Ovary (tissue), 9 donors: Measurements from ENCODE around the gene CNBP. TPM values are rescaled to one million over a fixed set of nuclear protein-coding genes. Genes with fewer than 3 reads are reported as not detected.

Source experiments
- DNase-seq, 5 donors: peaks; one replicate each; pipeline ENCODE4 v3.0.0-alpha.2; 2019 to 2020
- H3K27ac ChIP-seq, 2 donors: fragments of 200-600 bp; one replicate each; pipeline versions ENCODE4 v1.5.1 to v1.8.0; 2019 to 2022
- H3K27me3 ChIP-seq: fragments of 200-600 bp; one replicate; pipeline ENCODE4 v1.8.0; 2022
- H3K36me3 ChIP-seq: fragments of 200-600 bp; sonication (generic); one replicate; pipeline ENCODE4 v1.5.1; 2019
- H3K4me1 ChIP-seq: one replicate; pipeline ENCODE4 v1.8.1; 2013; ENCODE audit warnings: mild to moderate bottlenecking, moderate library complexity; ENCODE audit not compliant: insufficient read depth
- H3K4me3 ChIP-seq: fragments of 200-600 bp; sonication (generic); one replicate; pipeline ENCODE4 v1.5.1; 2017
- H3K9me3 ChIP-seq, 2 donors: fragments of 200-600 bp in 1 of 2; sonication (generic) in 1 of 2; one replicate each; pipeline versions ENCODE4 v1.5.1 to v1.8.1; 2013 to 2019; ENCODE audit warnings: mild to moderate bottlenecking in 1 of 2, moderate library complexity in 1 of 2
- CTCF ChIP-seq, 3 donors: fragments of 450-650 bp in 2 of 3; fragments of 200-600 bp in 1 of 3; IDR thresholded peaks; one replicate each; pipeline versions ENCODE4 v1.5.1 to v1.8.0; 2016 to 2022; ENCODE audit warnings: antibody characterized with exemption in 3 of 3, mild to moderate bottlenecking in 1 of 3
- EP300 ChIP-seq: sonication (generic); formaldehyde crosslinking; IDR thresholded peaks from one replicate; pipeline ENCODE4 v1.6.1; 2017; ENCODE audit warnings: antibody characterized with exemption
- POLR2A ChIP-seq: fragments of 450-650 bp; IDR thresholded peaks from one replicate; pipeline ENCODE4 v1.6.1; 2017; ENCODE audit warnings: antibody characterized with exemption, mild to moderate bottlenecking, moderate library complexity
- WGBS, 3 donors: extraction: QIAGEN DNeasy Blood & Tissue Kit in 1 of 3; methylation state at CpG; one replicate each; pipeline versions ENCODE4 v1.1.5 to v1.1.7; 2013 to 2017; 5-methylcytosine and 5-hydroxymethylcytosine counted together
- intact Hi-C, 4 donors: fragments of 100-400 bp; cut with DNase I; formaldehyde crosslinking; loops; one replicate each; pipeline versions ENCODE4 v1.11.0 to v1.15.1; 2022 to 2023
- polyA plus RNA-seq, 2 donors: library from polyadenylated mRNA; stranded (reverse); fragments of 200-250 nt in 1 of 2; fragments of 350-450 nt in 1 of 2; fragmentation: Illumina TruSeq in 1 of 2; extraction: RNeasy Lipid Tissue Mini Kit (QIAGEN cat#74804) in 1 of 2; gene quantifications; one replicate each; pipeline ENCODE4 v1.2.3, GENCODE V29; 2013 to 2014
- total RNA-seq, 7 donors: library from RNA; depleted of rRNA in 2 of 7; stranded (reverse); fragments of >200 nt in 2 of 7; fragmentation: NEBNext Ultra II Directional in 3 of 7; extraction: Animal tissue kit (Norgen Biotek cat#: 25700) in 3 of 7; gene quantifications; one replicate each; pipeline versions ENCODE4 v1.1.0 to v1.2.4, GENCODE V29; 2016 to 2023
- donor health status: DM: no; HTN: no; CAD: no; lungs with moderate emphysema.
- donor health status: DM: no; HTN: no; CAD: no.
- donor health status: Bipolar disorder and iron deficiency.
- donor health status: DM: yes; HTN: yes; CAD: no.
- donor health status: DM: no; HTN: no; CAD: no.
- donor health status: DM: yes; HTN: yes; CAD: no.

CNBP gene
- total and polyA plus RNA-seq, 9 donors: 383 to 540 (median 467) TPM

- no peak for DNase-seq
- Histone ChIP-seq H3K9me3 (no peaks in the 10 kb centered on the region), H3K4me1 (peaks cover 7% of the 10 kb centered on the region), H3K4me3 (no peak overlapping the region), H3K27ac (peak overlapping the region in 1 of 2 donors; percentile 95), H3K27me3 (no peaks in the 10 kb centered on the region), H3K36me3 (no peaks in the 10 kb centered on the region)
- no peak for TF ChIP-seq EP300
- no peak for TF ChIP-seq CTCF (IDR thresholded peaks at IDR 0.05)
- no peak for TF ChIP-seq POLR2A
- intact Hi-C loops: no loop called here
- 52 to 58% (median 56%) methylated on average over 5 of the region's 5 CpGs for WGBS, 3 donors
These were observed 60.2 kb downstream of the CNBP start for GRCh38 chr3:129123314-129124060.

- no peak for TF ChIP-seq CTCF (IDR thresholded peaks at IDR 0.05)
- no peak for TF ChIP-seq POLR2A
- no peak for TF ChIP-seq EP300
- Histone ChIP-seq H3K9me3 (no peaks in the 10 kb centered on the region), H3K27ac (peak overlapping the region; percentile 90 to 95), H3K4me3 (peak overlapping the region; percentile 83), H3K27me3 (no peaks in the 10 kb centered on the region), H3K4me1 (peaks cover 8% of the 10 kb centered on the region), H3K36me3 (no peaks in the 10 kb centered on the region)
- intact Hi-C loops: no loop called here
- 33 to 37% (median 34%) methylated on average over 17 to 18 of the region's 18 CpGs for WGBS, 3 donors
- DNase-seq: peak in 2 of 5 donors; percentile 40 to 51
These were observed 61.2 kb downstream of the CNBP start for GRCh38 chr3:129122412-129123011.

- intact Hi-C loops: loop anchor here in 1 of 4 donors (2.0 kb wide), 1 partner anchor 61 kb away; the partner anchor contains the start of gene CNBP
- Histone ChIP-seq H3K27me3 (no peaks in the 10 kb centered on the region), H3K4me1 (peaks cover 11% of the 10 kb centered on the region), H3K36me3 (no peaks in the 10 kb centered on the region), H3K9me3 (no peaks in the 10 kb centered on the region), H3K27ac (peak within 1 kb of the TSS; percentile 90 to 95), H3K4me3 (peak within 1 kb of the TSS; percentile 83)
- TF ChIP-seq POLR2A: no peak
- WGBS, 3 donors: 2 to 3% (median 2%) methylated on average over 44 to 60 of the region's 60 CpGs
- DNase-seq: peak; percentile 92 to 96 (median 94)
These were observed 61.8 kb downstream of the CNBP start, which contains the start of gene RAB43 for GRCh38 chr3:129121792-129122411. Gene RAB43 (minus strand): TSS chr3:129121804. CDS start chr3:129121489, 315 bp downstream.

- H3K9me3 ChIP-seq: no peaks in the 10 kb centered on the region
- peak in 2 of 5 donors; percentile 66 to 71 for DNase-seq
- H3K27ac ChIP-seq: peak overlapping the region; percentile 90 to 95
- no peaks in the 10 kb centered on the region for H3K27me3 ChIP-seq
- intact Hi-C loops: loop anchor here in 1 of 4 donors (2.0 kb wide), 1 partner anchor 62 kb away; the partner anchor contains the start of gene CNBP
- WGBS, 3 donors: 0 to 1% (median 1%) methylated on average over 48 to 80 of the region's 80 CpGs
- H3K4me3 ChIP-seq: peak overlapping the region; percentile 83
- TF ChIP-seq EP300 (no peak), CTCF (IDR thresholded peaks at IDR 0.05) (no peak), POLR2A (no peak)
- H3K36me3 ChIP-seq: no peaks in the 10 kb centered on the region
- H3K4me1 ChIP-seq: peaks cover 11% of the 10 kb centered on the region
These were observed 62.5 kb downstream of the CNBP start for GRCh38 chr3:129121016-129121791.
